GM12874 (cell line): Measurements from ENCODE around the gene TECTB.

Experiments used
- TF ChIP-seq, protein P1 (sequence below): IDR thresholded peaks from 2 replicates; pipeline ENCODE4 v1.5.1; 2011; ENCODE audit warnings: low read depth, mild to moderate bottlenecking, control low read depth, low read length, moderate library complexity; ENCODE audit not compliant: insufficient read depth

TECTB gene

GRCh38 chr10:112295853-112296830 lies 12.9 kb downstream of the TECTB start:
- TF ChIP-seq, protein P1, sequence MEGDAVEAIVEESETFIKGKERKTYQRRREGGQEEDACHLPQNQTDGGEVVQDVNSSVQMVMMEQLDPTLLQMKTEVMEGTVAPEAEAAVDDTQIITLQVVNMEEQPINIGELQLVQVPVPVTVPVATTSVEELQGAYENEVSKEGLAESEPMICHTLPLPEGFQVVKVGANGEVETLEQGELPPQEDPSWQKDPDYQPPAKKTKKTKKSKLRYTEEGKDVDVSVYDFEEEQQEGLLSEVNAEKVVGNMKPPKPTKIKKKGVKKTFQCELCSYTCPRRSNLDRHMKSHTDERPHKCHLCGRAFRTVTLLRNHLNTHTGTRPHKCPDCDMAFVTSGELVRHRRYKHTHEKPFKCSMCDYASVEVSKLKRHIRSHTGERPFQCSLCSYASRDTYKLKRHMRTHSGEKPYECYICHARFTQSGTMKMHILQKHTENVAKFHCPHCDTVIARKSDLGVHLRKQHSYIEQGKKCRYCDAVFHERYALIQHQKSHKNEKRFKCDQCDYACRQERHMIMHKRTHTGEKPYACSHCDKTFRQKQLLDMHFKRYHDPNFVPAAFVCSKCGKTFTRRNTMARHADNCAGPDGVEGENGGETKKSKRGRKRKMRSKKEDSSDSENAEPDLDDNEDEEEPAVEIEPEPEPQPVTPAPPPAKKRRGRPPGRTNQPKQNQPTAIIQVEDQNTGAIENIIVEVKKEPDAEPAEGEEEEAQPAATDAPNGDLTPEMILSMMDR = no peak

GRCh38 chr10:112296908-112297331 lies 13.7 kb downstream of the TECTB start:
- TF ChIP-seq, protein P1 = no peak

DNA sequence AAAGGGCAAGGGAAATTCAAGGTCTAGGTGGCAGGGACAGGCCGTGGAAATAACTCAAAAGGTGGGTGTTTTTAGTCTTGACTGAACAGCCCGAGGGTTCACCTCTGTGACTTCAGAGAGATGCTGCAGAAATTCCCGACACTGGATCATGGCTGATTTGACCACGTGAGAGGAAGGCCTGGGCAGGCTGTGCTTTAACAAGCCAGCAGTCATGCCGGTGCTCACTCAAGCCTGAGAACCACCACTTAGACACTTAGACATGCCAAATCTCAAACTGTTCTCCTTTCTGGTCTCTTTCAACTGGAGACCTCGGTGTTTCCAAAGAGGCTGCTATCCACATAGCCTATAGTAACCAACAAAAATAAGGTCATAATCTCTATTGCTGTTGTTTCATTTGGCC lies 15.4 kb downstream of the TECTB start:
- TF ChIP-seq, protein P1 = no peak

- TF ChIP-seq, protein P1 = no peak
Measured at GRCh38 chr10:112299456-112299855, 16.3 kb downstream of the TECTB start.

DNA sequence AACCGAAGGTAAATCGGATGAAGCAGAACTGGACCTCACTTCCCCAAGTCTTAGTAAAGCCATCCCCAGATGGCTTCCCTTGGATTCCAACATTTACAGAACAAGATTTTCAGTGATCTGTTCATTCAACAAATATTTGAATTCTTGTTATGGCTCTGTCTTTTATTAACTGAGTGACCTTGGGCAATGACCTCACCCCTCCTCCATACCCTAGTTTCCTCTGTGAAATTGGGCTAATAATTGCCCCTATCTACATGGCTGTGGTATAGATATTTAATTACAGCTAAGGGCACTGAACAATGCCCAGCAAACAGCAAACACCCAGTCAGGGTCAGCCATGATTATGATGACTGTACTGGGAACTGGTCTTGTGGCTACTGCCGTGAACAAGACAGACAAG lies 19.1 kb downstream of the TECTB start:
- TF ChIP-seq, protein P1 = no peak

- TF ChIP-seq, protein P1 = no peak
Measured at GRCh38 chr10:112303528-112303927, 20.3 kb downstream of the TECTB start.

DNA sequence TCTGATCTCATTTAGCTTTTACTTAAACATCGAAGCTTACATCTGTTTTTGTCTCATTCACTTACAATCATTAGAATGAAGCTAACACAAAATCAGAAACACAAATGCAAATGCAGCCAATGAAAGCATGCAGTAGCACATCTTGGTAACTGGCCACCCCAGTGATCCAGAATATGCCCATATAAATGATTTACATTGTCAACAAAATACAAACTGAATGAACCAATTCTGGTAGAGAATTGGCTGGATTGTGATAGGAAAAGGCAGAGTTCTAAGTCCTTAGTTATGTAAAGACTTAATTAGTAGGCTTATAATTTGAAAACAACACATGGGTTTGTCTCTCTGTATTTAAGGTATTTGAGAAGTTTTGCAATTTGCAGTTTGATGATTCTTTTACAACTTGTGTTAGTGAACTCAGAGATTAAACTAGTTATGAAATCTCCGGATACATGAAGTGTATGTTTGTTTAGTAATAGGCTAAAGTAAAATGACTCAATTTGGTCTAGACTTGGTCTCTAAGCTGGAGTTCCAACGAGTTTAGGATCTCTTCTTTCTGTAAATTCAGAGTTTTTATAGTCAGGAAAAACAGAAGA lies 21.2 kb downstream of the TECTB start:
- TF ChIP-seq, protein P1 = no peak
